ENCODE data around the gene FHOD3.
"Not testable (repeated sequence)": the region's sequence is repeated elsewhere in the genome, so short reads cannot be mapped to it uniquely, and the experiment has no call there.

FHOD3 gene

GRCh38 chr18:36721351-36721750 is 423.8 kb downstream of the FHOD3 start:
- not testable (repeated sequence) for DNase-seq

DNA sequence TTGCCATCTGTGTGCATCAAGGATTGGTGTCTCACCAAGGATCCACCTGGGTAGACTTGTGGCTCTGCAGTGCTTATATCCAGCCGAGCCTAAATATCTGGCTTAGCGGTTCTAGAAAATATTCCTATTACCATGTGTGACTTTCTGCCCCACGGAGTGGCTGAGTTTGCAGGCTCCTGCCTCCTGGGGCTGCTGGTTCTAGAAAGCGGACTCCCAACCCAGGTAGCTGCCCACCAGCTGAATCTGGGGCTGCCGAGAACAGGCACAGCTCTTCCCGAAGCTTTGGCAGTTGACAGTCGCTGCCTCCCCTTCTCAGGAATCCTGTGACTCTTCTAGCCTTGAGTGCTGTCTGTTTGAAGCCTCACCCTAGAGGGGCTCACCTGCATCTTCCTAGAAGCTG is 426.7 kb downstream of the FHOD3 start:
- DNase-seq, result no peak

DNA sequence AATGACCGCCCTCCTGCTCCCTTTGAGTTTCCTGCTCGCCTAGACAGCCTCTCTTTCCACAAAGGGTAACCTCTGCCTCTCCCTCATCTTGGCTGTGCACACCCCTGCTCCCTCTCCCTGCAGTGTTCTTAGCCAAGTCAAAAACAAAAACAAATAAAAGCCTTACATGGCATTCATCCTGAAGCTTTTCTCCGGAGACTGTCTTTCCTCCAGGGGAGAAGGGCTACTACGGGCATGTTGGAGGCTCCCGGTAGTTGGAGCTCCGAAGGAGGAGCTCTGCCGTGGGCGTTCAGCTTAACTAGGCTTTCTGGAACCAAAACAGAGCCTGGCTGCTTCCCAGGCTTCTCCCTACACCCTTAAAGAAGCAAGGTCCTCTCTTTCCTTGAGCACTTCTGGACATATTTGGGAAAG is 427.1 kb downstream of the FHOD3 start:
- no peak for DNase-seq

GRCh38 chr18:36728345-36728744 is 430.8 kb downstream of the FHOD3 start:
- no peak for DNase-seq

DNA sequence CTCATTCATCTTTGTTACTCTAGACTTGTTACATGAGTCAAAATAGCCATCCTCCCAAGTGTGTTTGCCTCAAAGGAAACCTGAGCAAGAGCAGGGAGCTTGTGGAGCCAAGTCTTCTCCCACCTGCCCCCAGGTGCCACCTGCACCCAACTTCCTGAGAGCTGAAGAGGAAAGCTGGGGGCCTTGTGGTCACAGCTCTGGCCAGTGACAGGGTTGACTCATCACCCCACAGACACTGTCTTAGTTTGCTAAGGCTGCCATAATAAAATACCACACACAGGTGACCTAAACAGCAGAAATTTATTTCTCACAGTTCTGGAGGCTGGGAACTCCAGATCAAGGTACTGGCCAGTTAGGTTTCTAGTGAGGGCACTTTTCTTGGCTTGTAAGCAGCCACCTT is 431.7 kb downstream of the FHOD3 start:
- DNase-seq, result no peak

DNA sequence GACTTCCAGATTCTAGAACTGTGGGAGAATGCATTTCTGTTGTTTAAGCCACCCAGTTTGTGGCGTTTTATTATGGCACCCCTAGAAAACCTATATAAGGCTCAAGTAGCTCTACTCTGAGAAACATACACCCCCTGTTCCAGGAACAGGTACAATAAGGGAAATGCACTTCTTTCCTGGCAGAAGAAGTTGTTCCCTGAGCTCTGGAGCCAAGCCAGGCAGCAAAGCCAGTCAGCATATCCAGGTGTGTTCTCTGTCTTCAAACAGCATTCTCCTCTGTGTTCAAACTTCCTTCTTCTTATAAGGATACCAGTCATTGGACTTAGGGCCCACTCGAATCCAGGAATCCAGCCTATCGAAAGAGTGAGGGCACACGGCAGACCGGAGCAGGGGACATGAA is 434.8 kb downstream of the FHOD3 start:
- DNase-seq, result no peak

DNA sequence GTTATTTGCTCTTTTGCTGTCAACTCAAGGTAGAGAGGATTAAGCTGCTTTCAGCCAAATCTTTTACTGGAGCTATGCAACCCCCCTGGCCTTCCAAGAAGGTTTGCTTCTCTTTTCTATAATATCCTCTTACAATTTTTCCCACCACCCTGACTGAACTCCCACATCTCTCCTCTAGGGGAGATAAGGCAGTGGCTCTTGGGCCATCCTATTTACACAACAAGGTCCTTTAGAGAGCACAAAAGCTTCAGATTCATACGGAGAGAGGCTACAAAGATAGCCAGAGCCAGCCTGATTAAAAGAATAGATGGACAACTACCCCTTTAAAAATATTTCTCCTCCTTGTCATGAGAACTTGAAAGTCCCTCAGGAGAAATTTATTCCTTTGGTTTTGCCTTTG is 435.6 kb downstream of the FHOD3 start:
- DNase-seq, result no peak

DNA sequence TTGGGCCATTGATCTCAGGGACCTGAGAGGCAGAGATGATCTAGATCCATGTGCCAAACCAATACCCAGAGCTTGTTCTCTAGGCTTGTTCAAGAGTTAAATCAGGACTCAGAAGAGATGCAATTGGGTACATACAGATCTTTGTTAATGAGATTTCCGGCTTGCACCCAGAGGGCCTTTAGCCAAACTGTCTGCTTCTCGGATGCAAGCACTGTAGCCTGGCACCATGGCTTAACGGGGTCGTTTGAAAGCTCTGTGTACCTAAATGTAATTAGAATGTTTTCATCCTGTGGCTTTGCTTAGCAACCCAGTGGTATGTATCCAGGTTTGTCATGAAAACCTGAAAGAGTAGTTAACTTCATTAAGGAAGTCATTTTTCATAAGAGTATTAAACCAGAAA is 437.1 kb downstream of the FHOD3 start:
- DNase-seq, result no peak

DNA sequence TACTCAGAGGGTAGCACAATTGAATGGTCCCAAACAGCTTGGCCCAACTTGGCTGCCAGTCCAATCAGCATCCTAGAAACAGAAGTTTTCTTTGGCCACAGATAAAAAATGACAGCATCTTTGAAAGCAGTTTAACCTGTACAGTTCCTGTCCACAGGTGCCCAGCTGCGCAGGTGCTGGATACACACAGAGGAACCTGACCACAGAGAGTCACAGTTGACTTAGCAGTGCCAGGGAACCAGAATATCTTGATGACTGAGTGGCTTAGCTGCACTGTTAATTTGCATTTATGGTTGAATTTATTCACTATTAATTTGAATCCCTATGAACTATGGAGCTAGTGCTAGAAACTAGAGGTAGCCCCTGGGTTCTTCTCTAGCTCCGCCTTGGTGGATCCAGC is 437.6 kb downstream of the FHOD3 start:
- DNase-seq, result no peak

GRCh38 chr18:36736094-36736493 is 438.6 kb downstream of the FHOD3 start:
- DNase-seq, result no peak

DNA sequence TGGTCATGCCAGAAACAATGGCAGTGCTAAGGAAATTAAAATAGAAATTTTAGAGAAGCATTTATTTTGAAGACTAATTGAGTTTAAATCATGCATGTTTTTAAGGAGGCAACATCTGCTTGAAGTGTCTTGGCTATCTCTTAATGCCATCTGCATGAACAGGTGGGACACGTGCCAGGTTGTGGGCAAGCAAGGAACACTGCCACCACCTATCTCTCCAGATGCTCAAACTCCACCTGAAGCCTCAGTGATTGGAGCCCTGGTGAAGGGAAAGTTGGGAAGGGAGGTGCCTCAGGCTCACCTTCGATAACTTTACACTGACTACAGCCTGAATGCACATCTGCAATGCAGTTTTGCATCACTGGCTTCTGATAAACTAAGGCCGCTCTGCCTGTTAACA is 439.8 kb downstream of the FHOD3 start:
- DNase-seq, result no peak

DNA sequence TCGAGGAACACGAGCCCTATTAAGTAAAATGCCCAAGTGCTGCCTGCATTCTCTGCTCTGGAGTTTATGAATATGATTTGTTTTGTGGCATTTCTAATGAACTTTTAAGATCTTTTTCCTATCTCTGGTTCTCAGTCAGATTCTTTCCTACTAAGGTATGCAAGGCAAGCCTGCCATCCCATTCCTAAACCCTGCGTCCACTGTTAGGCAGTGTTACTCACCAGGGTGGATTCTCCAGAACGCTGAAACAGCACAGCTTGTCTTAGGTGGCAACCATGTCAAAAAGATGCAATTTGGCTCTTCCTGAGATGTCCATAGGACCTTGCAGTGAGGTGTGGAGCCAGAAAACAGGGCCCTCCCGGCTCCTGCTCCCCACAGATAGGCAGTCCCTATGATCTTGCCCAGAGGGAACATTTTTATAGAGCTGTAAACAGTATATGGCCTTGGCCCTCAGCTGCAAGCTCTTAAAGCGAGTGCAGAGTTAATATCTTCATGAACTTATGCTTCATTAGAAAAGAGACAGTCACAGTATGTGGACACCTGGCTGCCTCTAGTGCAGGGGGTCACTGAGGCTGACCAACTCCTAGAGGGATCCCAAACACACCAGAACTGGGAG is 446.9 kb downstream of the FHOD3 start:
- DNase-seq, result no peak

GRCh38 chr18:36745219-36745975 is 447.9 kb downstream of the FHOD3 start:
- no peak for DNase-seq

- no peak for DNase-seq
These were observed 455.7 kb downstream of the FHOD3 start for GRCh38 chr18:36752929-36753865.

DNA sequence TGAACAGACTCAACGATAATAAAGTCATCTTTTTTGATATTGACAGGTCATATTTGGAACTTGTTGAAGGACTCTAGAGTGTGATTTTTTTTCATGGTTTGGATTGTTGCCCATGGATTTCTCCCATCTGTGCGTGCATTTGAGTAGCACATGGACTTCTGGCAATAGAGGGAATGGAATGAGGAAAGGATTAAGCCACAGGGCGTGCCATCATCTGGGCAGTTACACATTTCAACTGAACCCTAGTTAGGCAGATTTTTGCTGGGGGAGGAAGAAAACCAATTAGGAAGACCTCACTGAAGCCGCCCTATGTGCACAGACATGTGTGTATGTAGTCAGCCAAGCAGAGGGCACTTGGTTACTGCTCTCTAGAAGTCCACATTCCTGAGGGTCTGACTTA is 458.7 kb downstream of the FHOD3 start:
- no peak for DNase-seq

DNA sequence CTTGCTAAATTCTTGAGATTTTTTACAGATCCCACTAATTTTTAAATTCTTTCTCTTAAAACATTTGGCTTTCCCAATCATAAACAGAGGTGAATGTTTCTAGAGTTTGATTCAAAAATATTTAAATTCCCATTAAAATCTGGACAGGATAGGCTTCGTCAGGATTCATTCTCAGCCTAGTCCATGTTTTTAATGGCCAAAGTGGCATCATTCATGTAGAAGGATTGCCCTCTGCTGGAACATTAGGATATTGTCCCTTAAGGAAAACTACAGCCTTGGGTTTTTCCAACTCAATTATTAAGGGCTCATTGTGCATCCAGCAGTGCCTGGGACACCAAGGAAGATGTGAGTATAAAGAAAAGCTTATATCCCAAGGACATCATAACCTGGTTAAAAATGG is 459.6 kb downstream of the FHOD3 start:
- no peak for DNase-seq

GRCh38 chr18:36757991-36758390 is 460.5 kb downstream of the FHOD3 start:
- DNase-seq, result no peak

GRCh38 chr18:36758623-36759022 is 461.1 kb downstream of the FHOD3 start:
- DNase-seq, result no peak

- no peak for DNase-seq
These were observed 461.8 kb downstream of the FHOD3 start for GRCh38 chr18:36759167-36759776.

DNA sequence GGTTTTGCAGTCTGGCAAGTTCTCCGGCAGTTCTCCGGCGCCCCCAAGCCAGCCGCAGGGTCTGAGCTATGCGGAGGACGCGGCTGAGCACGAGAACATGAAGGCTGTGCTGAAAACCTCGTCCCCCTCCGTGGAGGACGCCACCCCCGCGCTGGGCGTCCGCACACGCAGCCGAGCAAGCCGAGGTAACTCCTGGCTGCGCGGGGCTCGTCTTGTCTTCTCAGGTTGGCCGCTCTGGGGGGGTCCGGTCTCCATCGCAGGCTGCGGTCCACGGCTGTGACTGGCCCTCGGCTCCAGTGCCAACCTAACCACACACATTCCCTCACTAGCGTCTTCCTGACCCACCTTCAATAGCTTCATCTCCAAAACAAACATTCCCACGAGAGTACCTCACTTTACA is 463.1 kb downstream of the FHOD3 start:
- DNase-seq, result no peak

- DNase-seq, result no peak
These were observed 463.7 kb downstream of the FHOD3 start for GRCh38 chr18:36761186-36761698.

- no peak for DNase-seq
These were observed 464.6 kb downstream of the FHOD3 start for GRCh38 chr18:36762074-36762473.

DNA sequence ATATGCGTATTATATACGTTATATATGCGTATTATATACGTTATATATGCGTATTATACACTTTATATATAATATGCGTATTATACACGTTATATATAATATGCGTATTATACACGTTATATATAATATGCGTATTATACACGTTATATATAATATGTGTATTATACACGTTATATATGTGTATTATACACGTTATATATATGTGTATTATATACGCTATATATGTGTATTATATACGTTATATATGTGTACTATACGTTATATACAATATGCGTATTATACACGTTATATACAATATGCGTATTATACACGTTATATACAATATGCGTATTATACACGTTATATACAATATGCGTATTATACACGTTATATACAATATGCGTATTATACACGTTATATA is 465.5 kb downstream of the FHOD3 start:
- not testable (repeated sequence) for DNase-seq
